Peyer's patch (tissue), 4 donors: ENCODE data around the gene PGBD5.

Source experiments
- POLR2A ChIP-seq, 2 donors: fragments of 450-650 bp; IDR thresholded peaks; one replicate each; pipeline ENCODE4 v1.5.1; 2017; ENCODE audit warnings: antibody characterized with exemption in 2 of 2, mild to moderate bottlenecking in 2 of 2, moderate library complexity in 2 of 2
- TF ChIP-seq, protein P1 (sequence below), 6 experiments: fragments of 450-650 bp in 4 of 6; fragments of 200-600 bp in 2 of 6; sonication (generic) in 1 of 6; IDR thresholded peaks; one replicate each; pipeline ENCODE4 v1.5.1; 2017 to 2019; ENCODE audit warnings: antibody characterized with exemption in 6 of 6, mild to moderate bottlenecking in 3 of 6, moderate library complexity in 1 of 6

DNA sequence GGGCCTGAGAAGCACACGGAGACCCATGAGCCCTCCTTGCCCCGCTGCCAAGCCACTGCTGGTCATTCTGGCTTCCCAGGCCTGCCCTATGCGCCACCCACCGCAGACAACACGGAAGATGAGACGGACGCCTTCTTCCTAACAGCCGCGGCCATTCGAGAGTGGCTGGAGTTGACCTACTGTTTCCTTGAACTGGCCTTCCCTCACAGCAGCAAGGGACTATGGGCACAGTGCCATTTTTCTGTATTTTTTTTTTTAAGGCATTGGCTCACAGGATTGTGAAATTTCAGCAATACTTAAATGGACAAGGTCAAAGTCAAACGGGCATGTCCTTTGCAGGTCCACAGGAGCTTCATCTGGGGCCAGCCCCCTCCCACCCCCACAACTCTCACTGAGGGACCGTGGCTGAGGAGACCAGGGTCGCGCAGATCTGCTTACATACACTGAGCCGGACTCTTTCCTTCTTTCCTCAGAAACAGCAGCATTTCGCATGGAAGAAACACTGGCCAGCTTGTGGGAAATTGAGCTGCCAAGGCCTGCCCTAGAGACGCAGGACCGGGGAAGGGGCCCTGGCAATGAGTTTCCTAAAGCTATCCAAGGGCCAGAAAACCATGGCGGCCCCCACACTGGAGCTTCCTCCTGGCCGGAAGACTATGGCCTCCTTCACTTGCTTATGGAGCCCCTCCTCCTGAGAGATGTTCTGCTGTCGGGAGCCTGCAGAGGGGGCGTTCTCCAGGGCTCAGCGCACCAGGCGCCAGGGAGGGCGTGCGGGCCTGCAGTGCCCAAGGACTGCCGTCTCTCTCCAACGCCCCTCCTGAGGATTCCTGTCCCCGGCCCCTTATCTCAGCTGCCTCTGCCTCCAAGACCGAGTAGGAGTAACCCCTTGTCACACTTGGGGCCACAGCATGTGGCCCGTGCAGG, 98.9 kb downstream of the PGBD5 start:
- TF ChIP-seq, protein P1, sequence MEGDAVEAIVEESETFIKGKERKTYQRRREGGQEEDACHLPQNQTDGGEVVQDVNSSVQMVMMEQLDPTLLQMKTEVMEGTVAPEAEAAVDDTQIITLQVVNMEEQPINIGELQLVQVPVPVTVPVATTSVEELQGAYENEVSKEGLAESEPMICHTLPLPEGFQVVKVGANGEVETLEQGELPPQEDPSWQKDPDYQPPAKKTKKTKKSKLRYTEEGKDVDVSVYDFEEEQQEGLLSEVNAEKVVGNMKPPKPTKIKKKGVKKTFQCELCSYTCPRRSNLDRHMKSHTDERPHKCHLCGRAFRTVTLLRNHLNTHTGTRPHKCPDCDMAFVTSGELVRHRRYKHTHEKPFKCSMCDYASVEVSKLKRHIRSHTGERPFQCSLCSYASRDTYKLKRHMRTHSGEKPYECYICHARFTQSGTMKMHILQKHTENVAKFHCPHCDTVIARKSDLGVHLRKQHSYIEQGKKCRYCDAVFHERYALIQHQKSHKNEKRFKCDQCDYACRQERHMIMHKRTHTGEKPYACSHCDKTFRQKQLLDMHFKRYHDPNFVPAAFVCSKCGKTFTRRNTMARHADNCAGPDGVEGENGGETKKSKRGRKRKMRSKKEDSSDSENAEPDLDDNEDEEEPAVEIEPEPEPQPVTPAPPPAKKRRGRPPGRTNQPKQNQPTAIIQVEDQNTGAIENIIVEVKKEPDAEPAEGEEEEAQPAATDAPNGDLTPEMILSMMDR (IDR thresholded peaks at IDR 0.05), result no peak
- no peak for TF ChIP-seq POLR2A (IDR thresholded peaks at IDR 0.05)
